Kidney capillary endothelial cell (primary cell): Measurements from ENCODE around the gene ROCK2.
A peak's percentile ranks its signal among the peaks of the same experiment; 100 is the strongest.

Experiments used
- DNase-seq: peaks from one replicate; pipeline ENCODE4 v3.0.0-alpha.2; 2018; ENCODE audit warnings: low spot score

ROCK2 gene

DNA sequence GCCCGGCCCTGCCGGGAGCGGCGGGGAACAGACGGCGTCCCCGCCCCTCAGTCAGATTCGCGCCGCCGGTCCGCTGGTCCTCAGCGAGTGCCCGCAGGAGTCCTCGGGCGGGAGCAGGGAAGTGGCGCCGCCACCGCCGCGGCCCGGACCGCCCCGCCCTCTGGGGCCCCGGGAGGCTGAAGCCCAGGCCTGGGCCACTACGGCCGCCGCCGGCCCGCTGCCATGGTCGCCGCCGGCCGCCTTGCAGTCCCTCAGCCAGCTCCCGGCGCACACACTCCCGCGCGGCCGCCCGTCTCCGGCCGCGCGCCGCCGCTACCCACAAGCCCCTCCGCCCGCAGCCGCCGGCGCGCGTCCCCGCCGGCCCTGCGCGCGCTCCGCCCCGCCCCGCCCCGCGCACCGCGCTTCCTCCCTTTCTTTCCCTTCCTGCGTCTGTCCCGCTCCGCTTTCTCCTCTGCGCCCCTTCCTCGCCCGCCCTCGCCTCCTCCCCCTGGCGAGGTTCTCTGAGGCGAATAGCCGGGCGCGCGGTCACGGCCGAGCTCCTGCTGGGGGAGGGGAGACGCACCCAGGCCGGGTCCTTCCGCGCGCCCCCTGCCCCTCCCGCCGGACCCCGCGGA, at the start of gene ROCK2:
Gene ROCK2, minus strand, starts transcription at position 295 of the 614 bp plus-strand sequence. CDS start 500 bp downstream, outside the sequence.
- DNase-seq, result peak; percentile 73

GRCh38 chr2:11393711-11394236, 49.3 kb upstream of the ROCK2 start:
- DNase-seq, result no peak

GRCh38 chr2:11391942-11392266, 47.5 kb upstream of the ROCK2 start:
- DNase-seq, result no peak

- no peak for DNase-seq
Observed at GRCh38 chr2:11390399-11390658, 45.9 kb upstream of the ROCK2 start.

DNA sequence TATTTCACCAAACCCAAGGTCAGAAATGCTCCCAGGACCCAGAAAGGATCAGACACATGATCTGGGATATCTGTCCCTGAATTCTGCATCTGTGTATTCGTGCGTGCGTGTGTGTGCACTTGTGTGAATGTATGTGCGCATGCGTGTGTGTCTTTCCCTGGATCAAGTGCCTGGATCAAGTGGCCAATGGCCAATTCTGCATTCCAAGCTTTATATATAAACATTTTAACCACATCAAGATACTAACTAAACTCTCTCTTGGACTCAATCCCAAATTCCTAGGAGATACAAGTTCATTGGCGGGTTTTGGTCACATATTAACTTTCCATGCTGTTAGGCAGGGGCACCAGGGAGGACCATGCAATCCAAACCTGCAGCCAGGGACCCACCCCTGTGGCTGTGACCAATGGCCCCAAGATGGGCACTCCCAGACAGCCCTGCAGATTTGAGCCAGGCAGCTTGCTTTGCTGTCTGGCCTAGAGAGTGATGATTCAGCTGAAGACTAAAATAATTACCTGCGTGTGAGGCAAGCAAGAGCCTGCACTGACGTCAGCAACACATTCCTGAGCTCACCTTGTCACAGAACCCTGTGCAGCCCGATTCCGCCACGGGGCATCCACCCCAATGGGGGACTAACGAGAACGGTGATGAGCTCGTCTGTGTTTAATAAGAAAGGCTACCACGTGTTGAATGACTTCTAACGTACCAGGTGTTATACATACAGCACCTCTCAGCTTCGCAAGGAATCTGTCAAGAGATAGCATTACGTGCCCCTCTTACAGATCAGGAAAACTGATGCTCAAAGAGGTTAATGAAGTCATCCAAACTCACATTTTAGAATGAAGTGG, 45.3 kb upstream of the ROCK2 start:
- DNase-seq, result no peak

DNA sequence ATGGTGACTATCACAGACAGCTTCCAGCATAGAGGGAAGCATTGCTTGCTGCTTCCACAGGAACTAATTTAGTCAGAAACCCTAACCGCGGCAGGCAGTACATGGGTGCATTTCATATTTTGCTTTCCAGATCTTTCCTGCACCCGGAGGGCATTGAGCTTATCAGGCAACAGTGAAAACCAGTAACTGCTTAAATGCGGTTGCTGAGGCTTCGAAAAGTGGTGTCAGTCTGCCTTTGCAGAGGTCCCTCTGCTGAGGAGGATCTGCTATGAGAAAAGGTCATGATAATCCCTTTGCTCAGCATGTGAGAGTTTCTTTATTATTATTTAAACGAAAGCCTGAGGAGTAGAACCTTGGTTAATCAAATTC, 44.6 kb upstream of the ROCK2 start:
- no peak for DNase-seq

DNA sequence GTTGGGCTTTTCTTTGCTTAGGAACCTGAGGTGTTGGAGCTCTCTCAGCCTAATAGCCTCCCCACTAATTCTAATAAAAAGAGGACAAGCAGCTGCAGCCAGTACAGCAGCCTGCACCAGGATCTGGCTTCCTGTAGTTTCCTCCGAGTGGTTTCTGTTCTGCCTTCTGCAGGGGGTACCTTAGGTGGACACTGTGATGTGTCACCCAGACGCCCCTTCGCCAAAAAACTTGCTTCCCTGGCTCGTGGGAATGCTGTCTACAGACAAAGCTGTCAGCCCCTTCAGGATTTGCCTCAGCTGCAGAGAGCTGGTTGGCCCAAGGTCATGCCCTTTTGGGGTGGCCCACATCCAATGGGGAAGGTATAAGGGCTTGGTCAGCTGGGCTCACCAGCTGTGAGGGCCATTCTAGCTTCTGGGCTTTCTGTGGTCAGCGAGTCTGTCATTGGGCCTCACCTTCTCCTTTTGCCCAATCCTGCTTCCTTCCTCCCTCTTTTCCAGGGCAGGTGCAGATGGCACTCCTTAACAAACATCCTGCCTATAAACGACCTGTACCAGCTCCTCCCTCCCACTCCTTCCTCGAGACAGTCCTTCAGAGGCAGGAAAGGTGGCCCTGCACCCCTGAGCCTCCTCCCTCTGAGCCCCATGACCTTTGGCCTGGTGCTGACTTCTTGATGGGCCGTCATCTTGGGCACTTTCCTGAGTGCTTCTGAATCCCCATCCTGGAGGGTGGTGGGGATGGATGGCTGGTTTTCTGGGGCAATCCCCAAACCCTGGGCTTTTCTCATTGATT, 44.0 kb upstream of the ROCK2 start:
- no peak for DNase-seq

DNA sequence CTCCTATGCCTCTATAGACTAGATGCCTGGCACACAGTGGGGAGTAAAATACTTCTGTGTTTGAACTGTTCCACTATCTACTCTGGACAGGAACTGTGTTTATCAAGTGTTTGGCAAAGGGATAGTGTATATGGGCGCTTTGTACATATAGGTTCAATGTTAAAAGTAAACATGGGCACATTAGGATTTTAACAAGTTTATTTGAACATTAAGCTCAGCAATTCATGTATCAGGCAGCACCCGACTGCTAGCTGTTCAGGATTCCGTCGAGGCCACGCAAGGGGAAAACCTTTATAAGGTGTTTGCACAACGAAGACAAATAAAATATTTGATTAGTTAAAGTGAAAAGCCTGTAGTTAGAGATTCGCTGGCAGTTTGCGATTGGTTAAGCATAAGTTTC, 43.4 kb upstream of the ROCK2 start:
- no peak for DNase-seq

DNA sequence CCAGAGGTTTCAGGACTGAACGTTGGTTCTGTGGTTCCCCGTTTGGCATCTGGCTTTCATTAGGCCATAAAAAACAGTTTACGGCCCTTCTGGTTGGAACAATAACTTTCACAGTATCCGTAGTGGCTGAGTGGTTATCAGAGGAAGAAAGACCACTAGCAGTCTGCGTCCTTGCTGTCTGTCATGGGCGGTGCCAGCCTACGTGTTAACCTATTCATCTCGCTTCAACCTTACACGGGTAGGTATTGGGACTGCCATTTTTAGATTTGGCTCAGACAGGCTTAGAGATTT, 42.6 kb upstream of the ROCK2 start:
- no peak for DNase-seq

DNA sequence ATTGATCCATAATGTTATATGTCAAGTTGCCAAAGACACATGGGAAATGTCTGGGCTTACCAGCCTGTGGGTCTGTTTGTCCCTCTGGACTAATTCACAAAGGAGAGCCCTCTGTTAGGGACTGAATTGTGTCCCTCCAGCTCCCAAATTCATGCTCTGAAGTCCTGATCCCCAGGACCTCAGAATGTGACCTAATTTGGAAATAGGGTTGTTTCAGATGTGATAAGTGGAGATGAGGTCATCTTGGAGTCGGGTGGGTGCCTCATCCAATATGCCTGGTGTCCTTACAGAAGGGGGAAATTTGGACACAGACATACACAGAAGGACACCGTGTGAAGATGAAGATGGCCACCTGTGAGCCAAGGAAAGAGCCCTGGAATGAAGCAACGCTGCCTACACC, 41.4 kb upstream of the ROCK2 start:
- DNase-seq, result no peak

DNA sequence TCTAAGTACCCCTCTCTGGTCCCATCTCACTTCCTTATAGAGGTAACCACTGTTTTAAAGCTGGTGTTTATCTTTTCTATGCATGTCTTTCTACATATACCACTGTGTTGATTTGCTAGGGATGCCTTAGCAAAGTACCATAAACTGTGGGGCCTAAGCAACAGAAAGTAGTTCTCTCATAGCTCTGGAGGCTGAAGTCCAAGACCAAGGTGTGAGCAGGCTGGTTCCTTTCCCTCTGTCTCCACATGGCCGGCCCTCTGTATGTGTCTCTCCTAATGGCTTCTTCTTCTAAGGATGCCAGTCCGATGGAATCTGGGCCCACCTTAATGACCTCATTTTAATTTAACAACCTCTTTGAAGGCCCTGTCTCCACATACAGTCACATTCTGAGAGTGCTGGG, 40.8 kb upstream of the ROCK2 start:
- DNase-seq, result no peak

DNA sequence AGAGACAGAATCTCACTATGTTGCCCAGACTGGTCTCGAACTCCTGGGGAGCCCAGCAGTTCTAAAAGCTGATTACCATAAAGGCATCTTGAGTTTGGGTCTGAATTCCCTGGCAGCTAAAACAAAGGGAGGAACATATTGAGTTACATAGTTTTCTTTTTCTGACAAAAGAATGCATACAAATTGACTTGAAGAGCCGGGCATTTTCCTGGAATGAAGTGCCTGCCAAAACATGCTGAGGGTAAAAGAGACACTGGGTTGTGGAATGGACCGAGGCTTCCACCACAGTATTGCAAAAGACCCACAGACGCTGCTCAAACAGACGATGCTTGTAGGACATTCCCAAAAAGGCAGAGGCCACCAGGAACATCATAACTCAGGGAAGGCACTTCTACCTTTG, 35.1 kb upstream of the ROCK2 start:
- DNase-seq, result no peak

DNA sequence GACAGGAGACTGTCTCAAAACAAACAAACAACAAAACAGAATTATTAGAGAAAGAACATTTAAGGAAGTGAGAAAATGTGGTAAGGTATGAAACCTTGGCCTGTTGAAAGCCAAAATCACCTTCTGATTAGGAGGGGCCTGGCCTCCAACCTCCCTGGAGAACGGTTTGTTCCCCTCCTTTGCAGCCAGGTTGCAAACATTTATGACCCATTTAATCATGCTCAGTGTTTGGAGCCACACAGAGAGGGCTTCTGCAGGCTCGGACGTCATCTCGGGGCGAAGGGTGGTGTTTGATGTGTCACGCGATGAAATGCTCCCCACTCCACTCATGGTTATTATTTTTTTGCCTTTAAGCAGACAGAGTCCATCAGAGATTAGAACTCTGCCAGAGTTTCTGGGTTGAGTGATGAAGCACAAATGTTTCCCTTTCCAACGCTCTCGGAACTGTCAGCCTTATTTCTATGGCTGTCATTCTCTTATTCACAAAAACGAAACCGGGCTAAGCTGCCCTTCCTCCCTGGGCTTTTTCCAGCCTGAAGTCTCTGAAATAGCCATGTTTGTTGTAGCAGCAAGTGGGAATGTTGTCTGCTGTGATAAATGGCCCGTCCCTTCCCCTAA, 33.6 kb upstream of the ROCK2 start:
- no peak for DNase-seq

- no peak for DNase-seq
Observed at GRCh38 chr2:11376071-11376470, 31.6 kb upstream of the ROCK2 start.

GRCh38 chr2:11375689-11376027, 31.2 kb upstream of the ROCK2 start:
- DNase-seq, result no peak

DNA sequence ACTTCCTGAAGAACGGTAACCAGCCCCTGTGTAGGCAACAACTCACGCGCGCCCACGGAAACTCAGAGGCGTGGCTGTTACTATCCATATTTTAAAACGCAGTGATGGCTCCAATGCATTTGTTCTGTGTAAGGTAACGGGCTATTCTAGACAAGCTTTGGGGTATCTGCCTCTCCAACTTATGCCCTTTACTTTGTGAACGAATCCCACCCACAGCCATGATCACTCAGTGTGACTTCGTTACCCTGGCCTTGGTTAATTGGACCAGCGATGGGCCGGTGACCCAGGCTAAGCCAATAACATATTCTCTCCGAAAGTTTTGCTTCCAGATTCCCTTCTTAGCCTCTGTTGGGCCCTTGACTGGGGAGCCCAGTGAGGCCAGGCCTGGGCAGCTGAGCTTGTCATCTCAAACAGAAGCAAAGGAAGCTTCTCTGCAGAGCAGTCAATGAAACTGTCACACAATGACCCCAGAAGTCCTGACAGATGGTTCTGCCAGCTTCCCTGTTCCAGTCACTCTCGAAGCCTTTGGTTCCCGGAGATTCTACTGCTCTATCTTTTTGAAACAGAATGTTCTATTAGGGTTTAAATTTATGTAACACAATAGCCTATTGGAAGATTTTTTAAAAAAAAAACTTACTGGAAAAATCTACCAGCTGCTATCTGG, 30.7 kb upstream of the ROCK2 start:
- no peak for DNase-seq

DNA sequence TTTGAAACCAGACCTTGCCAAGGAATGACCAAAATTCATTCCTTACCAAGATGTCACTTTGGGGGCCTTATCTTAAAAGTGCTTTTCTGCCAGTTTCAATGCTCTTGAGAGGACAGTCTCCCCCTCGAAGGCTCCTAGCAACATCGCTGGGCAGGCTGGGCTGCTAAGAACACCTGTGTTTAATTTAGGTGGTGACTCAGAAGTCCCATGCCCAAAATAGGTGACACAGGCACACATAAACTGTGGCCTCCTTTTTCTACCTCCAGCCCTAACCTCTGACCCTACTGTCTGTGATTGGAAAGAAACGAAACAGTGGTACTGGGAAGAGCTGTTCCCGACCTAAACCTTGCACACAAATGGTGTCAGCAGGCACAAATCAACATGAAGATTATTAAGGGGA, 28.7 kb upstream of the ROCK2 start:
- DNase-seq, result no peak

DNA sequence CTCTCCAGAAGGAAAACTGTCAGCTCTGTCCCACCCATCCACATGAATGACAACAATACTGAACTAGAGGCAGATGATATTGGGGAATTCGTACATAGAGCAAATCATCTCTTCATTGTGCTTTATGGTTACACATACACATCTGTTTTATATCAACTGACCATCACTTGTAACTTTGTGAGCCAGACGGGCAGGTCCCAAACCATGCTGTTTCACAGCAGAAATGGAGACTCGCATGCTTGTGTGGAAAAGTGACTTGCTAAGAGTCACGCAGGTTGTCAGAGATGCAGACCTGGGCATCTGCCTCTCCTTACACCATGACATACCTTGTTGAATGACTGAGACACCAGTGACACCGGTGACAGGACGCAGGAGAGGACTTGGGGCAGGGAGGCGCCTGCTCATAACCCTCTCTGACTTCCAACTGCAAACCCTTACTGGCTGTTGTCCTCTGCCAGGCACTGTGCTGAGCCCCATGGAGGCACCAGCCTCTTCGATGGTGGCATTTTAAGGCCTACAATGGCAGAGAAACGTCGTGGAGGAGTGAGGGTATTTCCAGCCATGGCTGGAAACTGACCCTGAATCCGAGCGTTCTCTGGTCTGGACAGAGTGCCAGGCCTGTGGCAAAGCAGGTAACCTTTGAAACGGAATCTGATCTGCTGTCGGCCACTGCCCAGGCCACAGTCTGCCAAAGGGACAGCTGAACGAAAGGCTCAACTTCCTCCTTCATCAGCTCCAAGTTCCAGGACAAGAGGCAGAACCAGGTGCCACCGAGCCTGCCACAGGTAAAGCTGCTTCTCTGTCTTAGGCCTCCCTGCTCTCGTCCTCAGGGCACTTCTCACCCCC, 26.9 kb upstream of the ROCK2 start:
- DNase-seq, result no peak

GRCh38 chr2:11370377-11371091, 26.1 kb upstream of the ROCK2 start:
- DNase-seq, result no peak

- peak; percentile 30 for DNase-seq
Observed at GRCh38 chr2:11368059-11368572, 23.7 kb upstream of the ROCK2 start.
